ENCODE data around the gene RAX2. TPM values are rescaled to one million over a fixed set of nuclear protein-coding genes. Genes with fewer than 3 reads are reported as not detected.

Gene RAX2
- total and polyA plus RNA-seq, 9 donors, result 0.13 TPM; not detected in 7

GRCh38 chr19:3807574-3808354 is 35.7 kb upstream of the RAX2 start:
- H3K27me3 ChIP-seq, result no peaks in the 10 kb centered on the region

GRCh38 chr19:3807131-3807480 is 35.1 kb upstream of the RAX2 start:
- Histone ChIP-seq H3K9me3 (no peaks in the 10 kb centered on the region), H3K4me3 (no peak overlapping the region), H3K4me1 (ENCODE audit: insufficient read depth) (no peaks in the 10 kb centered on the region), H3K27ac (no peak overlapping the region), H3K27me3 (no peaks in the 10 kb centered on the region), H3K36me3 (no peaks in the 10 kb centered on the region)
- intact Hi-C loops (cut with DNase I), result no loop called here
- 60 to 77% (median 73%) methylated on average over 19 of the region's 19 CpGs for WGBS, 3 donors
- DNase-seq, result no peak
- TF ChIP-seq POLR2A (IDR thresholded peaks at IDR 0.05) (no peak), CTCF (IDR thresholded peaks at IDR 0.05) (no peak), EP300 (IDR thresholded peaks at IDR 0.05) (no peak)

More at GRCh38 chr19:3807574-3808354, 35.7 kb upstream of the RAX2 start:
- H3K4me3 ChIP-seq, result no peak overlapping the region
- 91 to 96% (median 91%) methylated on average over 35 of the region's 35 CpGs for WGBS, 3 donors
- no peak overlapping the region for H3K27ac ChIP-seq
- TF ChIP-seq POLR2A (IDR thresholded peaks at IDR 0.05), result no peak
- no peak for TF ChIP-seq EP300 (IDR thresholded peaks at IDR 0.05)
- no peak for TF ChIP-seq CTCF (IDR thresholded peaks at IDR 0.05)
- DNase-seq, result no peak
- no peaks in the 10 kb centered on the region for H3K9me3 ChIP-seq
- intact Hi-C loops (cut with DNase I), result no loop called here
- H3K36me3 ChIP-seq, result no peaks in the 10 kb centered on the region
- no peaks in the 10 kb centered on the region for H3K4me1 ChIP-seq (ENCODE audit: insufficient read depth)

- WGBS, 3 donors, result 84 to 88% (median 86%) methylated on average over 25 to 29 of the region's 29 CpGs
- peaks cover 1% of the 10 kb centered on the region for H3K4me1 ChIP-seq (ENCODE audit: insufficient read depth)
- intact Hi-C loops (cut with DNase I), result no loop called here
- H3K36me3 ChIP-seq, result no peaks in the 10 kb centered on the region
- H3K9me3 ChIP-seq, result no peaks in the 10 kb centered on the region
- no peak overlapping the region for H3K4me3 ChIP-seq
- DNase-seq, result no peak
- no peaks in the 10 kb centered on the region for H3K27me3 ChIP-seq
- no peak overlapping the region for H3K27ac ChIP-seq
- TF ChIP-seq EP300 (IDR thresholded peaks at IDR 0.05) (no peak), POLR2A (IDR thresholded peaks at IDR 0.05) (no peak), CTCF (IDR thresholded peaks at IDR 0.05) (no peak)
These were observed 33.8 kb upstream of the RAX2 start for GRCh38 chr19:3805859-3806258.

GRCh38 chr19:3804429-3804828 is 32.4 kb upstream of the RAX2 start:
- WGBS, 3 donors, result 32 to 53% (median 41%) methylated on average over 9 to 13 of the region's 13 CpGs
- Histone ChIP-seq H3K4me1 (ENCODE audit: insufficient read depth) (peaks cover 1% of the 10 kb centered on the region), H3K4me3 (no peak overlapping the region), H3K9me3 (no peaks in the 10 kb centered on the region), H3K36me3 (no peaks in the 10 kb centered on the region), H3K27me3 (no peaks in the 10 kb centered on the region), H3K27ac (no peak overlapping the region)
- DNase-seq, result no peak
- no peak for TF ChIP-seq EP300 (IDR thresholded peaks at IDR 0.05)
- no peak for TF ChIP-seq CTCF (IDR thresholded peaks at IDR 0.05)
- no peak for TF ChIP-seq POLR2A (IDR thresholded peaks at IDR 0.05)
- intact Hi-C loops (cut with DNase I), result no loop called here

All from ovary (tissue), 9 donors.